ENCODE measurements around the gene CABP7. TPM values are rescaled to one million over a fixed set of nuclear protein-coding genes. Genes with fewer than 3 reads are reported as not detected.

CABP7 gene
- total RNA-seq = under 1 TPM in 1 of 2 donors, not detected in 1; 0.12 TPM
- long read RNA-seq = 0 reads

- intact Hi-C loops (cut with DNase I, micrococcal nuclease) = no loop called here
- no peak for DNase-seq
- no peak for ATAC-seq
Observed at GRCh38 chr22:29719899-29720645, at the start of gene CABP7. Gene CABP7 (plus strand): TSS chr22:29720003. CDS start chr22:29720425, 422 bp downstream.

- intact Hi-C loops (cut with DNase I, micrococcal nuclease) = no loop called here
- DNase-seq = no peak
- ATAC-seq = no peak
Observed at GRCh38 chr22:29670626-29671025, 49.2 kb upstream of the CABP7 start.

- DNase-seq (no peak), ATAC-seq (no peak)
- intact Hi-C loops (cut with DNase I, micrococcal nuclease) = no loop called here
Observed at GRCh38 chr22:29673361-29674066, 46.3 kb upstream of the CABP7 start.

- ATAC-seq = no peak
- intact Hi-C loops (cut with DNase I, micrococcal nuclease) = no loop called here
- no peak for DNase-seq
Observed at GRCh38 chr22:29674121-29674520, 45.7 kb upstream of the CABP7 start.

- DNase-seq (no peak), ATAC-seq (no peak)
- intact Hi-C loops (cut with DNase I, micrococcal nuclease) = no loop called here
Observed at GRCh38 chr22:29679316-29679715, 40.5 kb upstream of the CABP7 start.

- intact Hi-C loops (cut with DNase I, micrococcal nuclease) = no loop called here
- ATAC-seq (no peak), DNase-seq (no peak)
Observed at GRCh38 chr22:29683536-29683935, 36.3 kb upstream of the CABP7 start.

- ATAC-seq (no peak), DNase-seq (no peak)
- intact Hi-C loops (cut with DNase I, micrococcal nuclease) = no loop called here
Observed at GRCh38 chr22:29684244-29684643, 35.6 kb upstream of the CABP7 start.

GRCh38 chr22:29689206-29689879 lies 30.5 kb upstream of the CABP7 start:
- no peak for DNase-seq
- no peak for ATAC-seq
- intact Hi-C loops (cut with DNase I, micrococcal nuclease) = no loop called here

- ATAC-seq = peak; percentile 87
- intact Hi-C loops (cut with DNase I, micrococcal nuclease) = loop anchor here in 1 of 2 donors (10.0 kb wide), 1 partner anchor 395 kb away; the partner anchor contains the start of gene HORMAD2
- peak in 1 of 2 donors; percentile 69 for DNase-seq
Observed at GRCh38 chr22:29689880-29690213, 30.0 kb upstream of the CABP7 start.

- ATAC-seq (no peak), DNase-seq (no peak)
- intact Hi-C loops (cut with DNase I, micrococcal nuclease) = loop anchor here in 1 of 2 donors (10.0 kb wide), 1 partner anchor 394 kb away; the partner anchor contains the start of gene HORMAD2
Observed at GRCh38 chr22:29690476-29690875, 29.3 kb upstream of the CABP7 start.

- ATAC-seq = no peak
- no peak for DNase-seq
- intact Hi-C loops (cut with DNase I, micrococcal nuclease) = loop anchor here in 1 of 2 donors (10.0 kb wide), 1 partner anchor 393 kb away; the partner anchor contains the start of gene HORMAD2
Observed at GRCh38 chr22:29691636-29692326, 28.0 kb upstream of the CABP7 start.

GRCh38 chr22:29692327-29692640 lies 27.5 kb upstream of the CABP7 start:
- DNase-seq = no peak
- no peak for ATAC-seq
- intact Hi-C loops (cut with DNase I, micrococcal nuclease) = loop anchor here in 1 of 2 donors (10.0 kb wide), 1 partner anchor 393 kb away; the partner anchor contains the start of gene HORMAD2

- DNase-seq (no peak), ATAC-seq (no peak)
- intact Hi-C loops (cut with DNase I, micrococcal nuclease) = loop anchor here in 1 of 2 donors (10.0 kb wide), 1 partner anchor 392 kb away; the partner anchor contains the start of gene HORMAD2
Observed at GRCh38 chr22:29693161-29693560, 26.6 kb upstream of the CABP7 start.

- intact Hi-C loops (cut with DNase I, micrococcal nuclease) = loop anchor here in 1 of 2 donors (10.0 kb wide), 1 partner anchor 391 kb away; the partner anchor contains the start of gene HORMAD2
Observed at GRCh38 chr22:29693671-29694070, 26.1 kb upstream of the CABP7 start.

GRCh38 chr22:29695129-29695926 lies 24.5 kb upstream of the CABP7 start:
- no peak for DNase-seq
- no peak for ATAC-seq
- intact Hi-C loops (cut with DNase I, micrococcal nuclease) = loop anchor here in 1 of 2 donors (10.0 kb wide), 1 partner anchor 389 kb away; the partner anchor contains the start of gene HORMAD2

More at GRCh38 chr22:29693671-29694070, 26.1 kb upstream of the CABP7 start:
- no peak for DNase-seq
- ATAC-seq = no peak

GRCh38 chr22:29697853-29698598 lies 21.8 kb upstream of the CABP7 start:
- no peak for DNase-seq
- no peak for ATAC-seq
- intact Hi-C loops (cut with DNase I, micrococcal nuclease) = loop anchor here in 1 of 2 donors (10.0 kb wide), 1 partner anchor 387 kb away; the partner anchor contains the start of gene HORMAD2

- ATAC-seq (no peak), DNase-seq (no peak)
- intact Hi-C loops (cut with DNase I, micrococcal nuclease) = no loop called here
Observed at GRCh38 chr22:29700206-29700899, 19.4 kb upstream of the CABP7 start.
